K562 (cell line): Measurements from ENCODE around the gene L3MBTL1. TPM values are rescaled to one million over a fixed set of nuclear protein-coding genes. Genes with fewer than 3 reads are reported as not detected.

Experiments
- polyA plus RNA-seq, 8 experiments: library from polyadenylated mRNA; depleted of rRNA in 4 of 8; stranded (reverse) in 5 of 8; unstranded in 3 of 8; fragments of >200 nt; fragmentation: Nextera tagmentation in 2 of 8; fragmentation: Illumina TruSeq in 1 of 8; extraction: Ambion mirVana in 2 of 8; extraction: Trizol in 1 of 8; gene quantifications; 2 replicates each; pipeline versions ENCODE4 v1.2.1 to v1.2.3, GENCODE V29; 2011 to 2014; ENCODE audit warnings: inconsistent platforms in 1 of 8, missing spikeins in 1 of 8
- total RNA-seq, 7 experiments: library from RNA; depleted of rRNA in 6 of 7; stranded (reverse); fragments of >200 nt in 6 of 7; fragmentation: Illumina TruSeq in 2 of 7; extraction: Trizol in 2 of 7; gene quantifications; 2 replicates each; pipeline versions ENCODE4 v1.2.1 to v1.2.3, GENCODE V29; 2011 to 2021; ENCODE audit warnings: low replicate concordance in 1 of 7
- TF ChIP-seq, protein P1 (sequence below): fragments of 450-650 bp; IDR thresholded peaks from 2 replicates; pipeline ENCODE4 v1.6.1; 2016; ENCODE audit warnings: low read depth
- TF ChIP-seq, protein P2 (sequence below): fragments of 450-650 bp; formaldehyde crosslinking; IDR thresholded peaks from 2 replicates; pipeline ENCODE4 v1.4.0; 2022; ENCODE audit warnings: missing genetic modification characterization

Gene L3MBTL1
- total and polyA plus RNA-seq, 9 of the 15 experiments (the other 6 are each of a cell fraction or from before 2014, with no cell fraction given) = 0.77 to 10.0 (median 4.4) TPM

DNA sequence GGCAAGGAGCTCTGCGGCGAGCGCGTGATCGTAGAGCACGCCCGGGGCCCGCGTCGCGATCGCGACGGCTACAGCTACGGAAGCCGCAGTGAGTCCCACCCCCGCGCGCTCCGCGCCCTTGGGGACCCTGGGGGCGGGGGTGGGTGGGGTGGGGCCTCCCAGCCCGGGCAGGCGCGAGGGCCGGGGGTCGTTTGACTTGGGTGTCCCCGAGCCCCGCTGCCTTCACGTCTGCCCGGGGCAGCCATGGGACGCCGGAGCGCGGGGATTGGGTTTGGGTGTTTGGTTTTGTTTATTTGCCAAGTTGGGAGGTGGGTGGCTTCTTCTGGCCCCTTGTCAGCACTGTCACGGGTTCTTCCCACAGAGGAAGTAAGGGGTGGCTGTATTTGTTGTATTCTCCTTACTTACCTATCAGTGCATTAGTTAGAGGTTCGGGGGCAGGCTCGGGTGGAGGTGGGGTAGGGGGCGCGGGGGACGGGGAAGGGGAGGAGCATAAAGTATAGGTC, 49.0 kb upstream of the L3MBTL1 start (continued):
- TF ChIP-seq, protein P1, sequence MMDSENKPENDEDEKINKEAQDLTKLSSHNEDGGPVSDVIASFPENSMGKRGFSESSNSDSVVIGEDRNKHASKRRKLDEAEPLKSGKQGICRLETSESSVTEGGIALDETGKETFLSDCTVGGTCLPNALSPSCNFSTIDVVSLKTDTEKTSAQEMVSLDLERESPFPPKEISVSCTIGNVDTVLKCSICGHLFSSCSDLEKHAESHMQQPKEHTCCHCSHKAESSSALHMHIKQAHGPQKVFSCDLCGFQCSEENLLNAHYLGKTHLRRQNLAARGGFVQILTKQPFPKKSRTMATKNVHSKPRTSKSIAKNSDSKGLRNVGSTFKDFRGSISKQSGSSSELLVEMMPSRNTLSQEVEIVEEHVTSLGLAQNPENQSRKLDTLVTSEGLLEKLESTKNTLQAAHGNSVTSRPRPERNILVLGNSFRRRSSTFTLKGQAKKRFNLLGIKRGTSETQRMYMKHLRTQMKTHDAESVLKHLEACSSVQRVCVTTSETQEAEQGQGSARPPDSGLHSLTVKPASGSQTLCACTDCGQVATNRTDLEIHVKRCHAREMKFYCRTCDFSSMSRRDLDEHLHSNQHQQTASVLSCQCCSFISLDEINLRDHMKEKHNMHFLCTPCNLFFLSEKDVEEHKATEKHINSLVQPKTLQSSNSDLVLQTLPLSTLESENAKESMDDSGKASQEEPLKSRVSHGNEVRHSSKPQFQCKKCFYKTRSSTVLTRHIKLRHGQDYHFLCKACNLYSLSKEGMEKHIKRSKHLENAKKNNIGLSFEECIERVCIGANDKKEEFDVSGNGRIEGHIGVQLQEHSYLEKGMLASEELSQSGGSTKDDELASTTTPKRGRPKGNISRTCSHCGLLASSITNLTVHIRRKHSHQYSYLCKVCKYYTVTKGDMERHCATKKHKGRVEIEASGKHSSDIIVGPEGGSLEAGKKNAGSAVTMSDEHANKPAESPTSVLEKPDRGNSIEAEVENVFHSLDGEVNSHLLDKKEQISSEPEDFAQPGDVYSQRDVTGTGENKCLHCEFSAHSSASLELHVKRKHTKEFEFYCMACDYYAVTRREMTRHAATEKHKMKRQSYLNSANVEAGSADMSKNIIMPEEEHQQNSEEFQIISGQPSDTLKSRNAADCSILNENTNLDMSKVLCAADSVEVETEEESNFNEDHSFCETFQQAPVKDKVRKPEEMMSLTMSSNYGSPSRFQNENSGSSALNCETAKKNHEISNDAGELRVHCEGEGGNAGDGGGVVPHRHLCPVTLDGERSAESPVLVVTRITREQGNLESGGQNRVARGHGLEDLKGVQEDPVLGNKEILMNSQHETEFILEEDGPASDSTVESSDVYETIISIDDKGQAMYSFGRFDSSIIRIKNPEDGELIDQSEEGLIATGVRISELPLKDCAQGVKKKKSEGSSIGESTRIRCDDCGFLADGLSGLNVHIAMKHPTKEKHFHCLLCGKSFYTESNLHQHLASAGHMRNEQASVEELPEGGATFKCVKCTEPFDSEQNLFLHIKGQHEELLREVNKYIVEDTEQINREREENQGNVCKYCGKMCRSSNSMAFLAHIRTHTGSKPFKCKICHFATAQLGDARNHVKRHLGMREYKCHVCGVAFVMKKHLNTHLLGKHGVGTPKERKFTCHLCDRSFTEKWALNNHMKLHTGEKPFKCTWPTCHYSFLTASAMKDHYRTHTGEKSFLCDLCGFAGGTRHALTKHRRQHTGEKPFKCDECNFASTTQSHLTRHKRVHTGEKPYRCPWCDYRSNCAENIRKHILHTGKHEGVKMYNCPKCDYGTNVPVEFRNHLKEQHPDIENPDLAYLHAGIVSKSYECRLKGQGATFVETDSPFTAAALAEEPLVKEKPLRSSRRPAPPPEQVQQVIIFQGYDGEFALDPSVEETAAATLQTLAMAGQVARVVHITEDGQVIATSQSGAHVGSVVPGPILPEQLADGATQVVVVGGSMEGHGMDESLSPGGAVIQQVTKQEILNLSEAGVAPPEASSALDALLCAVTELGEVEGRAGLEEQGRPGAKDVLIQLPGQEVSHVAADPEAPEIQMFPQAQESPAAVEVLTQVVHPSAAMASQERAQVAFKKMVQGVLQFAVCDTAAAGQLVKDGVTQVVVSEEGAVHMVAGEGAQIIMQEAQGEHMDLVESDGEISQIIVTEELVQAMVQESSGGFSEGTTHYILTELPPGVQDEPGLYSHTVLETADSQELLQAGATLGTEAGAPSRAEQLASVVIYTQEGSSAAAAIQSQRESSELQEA = peak; percentile 90
- TF ChIP-seq, protein P2, sequence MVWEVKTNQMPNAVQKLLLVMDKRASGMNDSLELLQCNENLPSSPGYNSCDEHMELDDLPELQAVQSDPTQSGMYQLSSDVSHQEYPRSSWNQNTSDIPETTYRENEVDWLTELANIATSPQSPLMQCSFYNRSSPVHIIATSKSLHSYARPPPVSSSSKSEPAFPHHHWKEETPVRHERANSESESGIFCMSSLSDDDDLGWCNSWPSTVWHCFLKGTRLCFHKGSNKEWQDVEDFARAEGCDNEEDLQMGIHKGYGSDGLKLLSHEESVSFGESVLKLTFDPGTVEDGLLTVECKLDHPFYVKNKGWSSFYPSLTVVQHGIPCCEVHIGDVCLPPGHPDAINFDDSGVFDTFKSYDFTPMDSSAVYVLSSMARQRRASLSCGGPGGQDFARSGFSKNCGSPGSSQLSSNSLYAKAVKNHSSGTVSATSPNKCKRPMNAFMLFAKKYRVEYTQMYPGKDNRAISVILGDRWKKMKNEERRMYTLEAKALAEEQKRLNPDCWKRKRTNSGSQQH = no peak
